SU-DHL-6 (cell line): ENCODE results near the gene YTHDC1.

ENCODE experiments used
- H2AFZ ChIP-seq: fragments of 200-600 bp; sonication (generic); 2 replicates; pipeline ENCODE4 v1.6.1; 2014; ENCODE audit warnings: low read depth, mild to moderate bottlenecking, moderate library complexity, mixed read lengths, antibody characterized with exemption, low read length; ENCODE audit not compliant: severe bottlenecking
- H3F3A ChIP-seq: fragments of 200-600 bp; shearing (Covaris generic); 2 replicates; pipeline ENCODE4 v1.6.0; 2016; ENCODE audit warnings: antibody characterized with exemption, mild to moderate bottlenecking; ENCODE audit not compliant: insufficient read depth
- H3K27ac ChIP-seq: fragments of 200-600 bp; sonication (generic); 2 replicates; pipeline ENCODE4 v1.5.1; 2016; ENCODE audit warnings: low read depth, mild to moderate bottlenecking, low read length, moderate library complexity, mixed read lengths
- H3K27me3 ChIP-seq: fragments of 200-600 bp; sonication (generic), shearing (Covaris generic); 2 replicates; pipeline ENCODE4 v1.6.0; 2014; ENCODE audit warnings: mild to moderate bottlenecking, low read length
- H3K36me3 ChIP-seq: fragments of 200-600 bp; sonication (generic); 2 replicates; pipeline ENCODE4 v1.6.1; 2014; ENCODE audit warnings: mild to moderate bottlenecking, low read length, mixed read lengths
- H3K4me2 ChIP-seq: fragments of 300-600, 200-600 bp; shearing (Covaris generic), sonication (generic); 2 replicates; pipeline ENCODE4 v1.6.0; 2014; ENCODE audit warnings: low read length, low read depth, mild to moderate bottlenecking; ENCODE audit not compliant: poor library complexity, severe bottlenecking
- H3K4me3 ChIP-seq: fragments of 200-600 bp; sonication (generic); 2 replicates; pipeline ENCODE4 v1.5.1; 2014; ENCODE audit warnings: antibody characterized with exemption, low read length, mild to moderate bottlenecking, mixed read lengths; ENCODE audit not compliant: insufficient read depth, poor library complexity, severe bottlenecking
- H3K79me2 ChIP-seq: fragments of 200-600 bp; sonication (generic); 2 replicates; pipeline ENCODE4 v1.6.1; 2014; ENCODE audit warnings: mild to moderate bottlenecking, low read length, moderate library complexity; ENCODE audit not compliant: insufficient read depth
- H3K9ac ChIP-seq: fragments of 200-600 bp; sonication (generic); 2 replicates; pipeline ENCODE4 v1.7.0; 2014; ENCODE audit warnings: mild to moderate bottlenecking, low read length
- H3K9me2 ChIP-seq: fragments of 200-600 bp; sonication (generic); replicated peaks from 2 replicates; pipeline ENCODE4 v1.6.1; 2014; ENCODE audit warnings: low read length; ENCODE audit not compliant: insufficient read depth
- H3K9me3 ChIP-seq: fragments of 200-600 bp; sonication (generic); 2 replicates; pipeline ENCODE4 v1.6.1; 2014; ENCODE audit warnings: low read length, mixed read lengths; ENCODE audit not compliant: insufficient read depth
- H4K20me1 ChIP-seq: fragments of 200-600 bp; sonication (generic); 2 replicates; pipeline ENCODE4 v1.6.1; 2014; ENCODE audit warnings: low read depth, mild to moderate bottlenecking, antibody characterized with exemption, low read length, moderate library complexity, mixed read lengths
- EZH2phosphoT487 ChIP-seq: fragments of 200-600 bp; sonication (generic), shearing (Covaris generic); conservative IDR thresholded peaks from 2 replicates; pipeline ENCODE4 v1.6.1; 2018; ENCODE audit warnings: mild to moderate bottlenecking, antibody characterized with exemption, low read length, moderate library complexity, mixed read lengths
- TF ChIP-seq, protein P1 (sequence below): fragments of 200-600 bp; sonication (generic); IDR thresholded peaks from one replicate; pipeline ENCODE4 v1.5.1; 2017; ENCODE audit warnings: antibody characterized with exemption, mild to moderate bottlenecking, low read length, moderate library complexity; ENCODE audit not compliant: insufficient read depth, poor library complexity, severe bottlenecking

Gene YTHDC1

DNA sequence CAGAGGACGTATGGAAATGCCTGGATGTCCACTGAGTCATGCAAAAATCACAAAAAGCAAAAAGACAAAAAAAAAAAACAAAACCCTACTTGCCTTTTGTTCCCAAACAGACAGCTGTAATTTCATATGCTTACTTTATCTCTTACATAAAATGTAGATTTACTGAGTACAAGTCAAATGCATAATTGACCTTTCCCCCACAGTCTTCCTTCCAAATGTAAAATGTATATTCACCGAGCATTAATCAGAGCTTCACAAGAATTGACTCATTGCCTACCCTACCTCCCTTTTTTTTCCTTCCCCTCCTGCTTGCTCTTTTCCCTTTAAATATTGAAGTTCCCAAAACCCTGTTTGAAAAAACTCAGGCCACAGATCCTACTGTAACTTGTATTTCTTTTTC lies 71.9 kb downstream of the YTHDC1 start:
- TF ChIP-seq, protein P1, sequence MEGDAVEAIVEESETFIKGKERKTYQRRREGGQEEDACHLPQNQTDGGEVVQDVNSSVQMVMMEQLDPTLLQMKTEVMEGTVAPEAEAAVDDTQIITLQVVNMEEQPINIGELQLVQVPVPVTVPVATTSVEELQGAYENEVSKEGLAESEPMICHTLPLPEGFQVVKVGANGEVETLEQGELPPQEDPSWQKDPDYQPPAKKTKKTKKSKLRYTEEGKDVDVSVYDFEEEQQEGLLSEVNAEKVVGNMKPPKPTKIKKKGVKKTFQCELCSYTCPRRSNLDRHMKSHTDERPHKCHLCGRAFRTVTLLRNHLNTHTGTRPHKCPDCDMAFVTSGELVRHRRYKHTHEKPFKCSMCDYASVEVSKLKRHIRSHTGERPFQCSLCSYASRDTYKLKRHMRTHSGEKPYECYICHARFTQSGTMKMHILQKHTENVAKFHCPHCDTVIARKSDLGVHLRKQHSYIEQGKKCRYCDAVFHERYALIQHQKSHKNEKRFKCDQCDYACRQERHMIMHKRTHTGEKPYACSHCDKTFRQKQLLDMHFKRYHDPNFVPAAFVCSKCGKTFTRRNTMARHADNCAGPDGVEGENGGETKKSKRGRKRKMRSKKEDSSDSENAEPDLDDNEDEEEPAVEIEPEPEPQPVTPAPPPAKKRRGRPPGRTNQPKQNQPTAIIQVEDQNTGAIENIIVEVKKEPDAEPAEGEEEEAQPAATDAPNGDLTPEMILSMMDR, result no peak
- no peak for TF ChIP-seq EZH2phosphoT487
- Histone ChIP-seq H3K9me3 (no peaks in the 10 kb centered on the region), H2AFZ (no peak overlapping the region), H3K79me2 (no peaks in the 10 kb centered on the region), H3K9ac (no peak overlapping the region), H3F3A (no peaks in the 10 kb centered on the region), H3K27ac (no peak overlapping the region), H3K4me3 (no peak overlapping the region), H3K9me2 (no peaks in the 10 kb centered on the region), H3K36me3 (no peaks in the 10 kb centered on the region), H3K4me2 (no peak overlapping the region), H3K27me3 (no peaks in the 10 kb centered on the region), H4K20me1 (no peaks in the 10 kb centered on the region)

- no peak overlapping the region for H3K4me2 ChIP-seq
- no peak overlapping the region for H3K27ac ChIP-seq
- H3K79me2 ChIP-seq, result no peaks in the 10 kb centered on the region
- no peak for TF ChIP-seq EZH2phosphoT487
- TF ChIP-seq, protein P1, result no peak
- H3K27me3 ChIP-seq, result no peaks in the 10 kb centered on the region
- no peak overlapping the region for H3K4me3 ChIP-seq
- no peaks in the 10 kb centered on the region for H3F3A ChIP-seq
- no peaks in the 10 kb centered on the region for H3K9me3 ChIP-seq
- H3K9me2 ChIP-seq, result no peaks in the 10 kb centered on the region
- H3K36me3 ChIP-seq, result no peaks in the 10 kb centered on the region
- no peak overlapping the region for H2AFZ ChIP-seq
- no peak overlapping the region for H3K9ac ChIP-seq
- H4K20me1 ChIP-seq, result no peaks in the 10 kb centered on the region
These were observed 72.3 kb downstream of the YTHDC1 start for GRCh38 chr4:68277627-68278026.

GRCh38 chr4:68272860-68273259 lies 77.0 kb downstream of the YTHDC1 start:
- no peaks in the 10 kb centered on the region for H3F3A ChIP-seq
- TF ChIP-seq EZH2phosphoT487, result no peak
- TF ChIP-seq, protein P1, result no peak
- H3K9ac ChIP-seq, result no peak overlapping the region
- no peak overlapping the region for H2AFZ ChIP-seq
- H3K36me3 ChIP-seq, result no peaks in the 10 kb centered on the region
- H3K4me3 ChIP-seq, result no peak overlapping the region
- H4K20me1 ChIP-seq, result no peaks in the 10 kb centered on the region
- no peak overlapping the region for H3K4me2 ChIP-seq
- no peak overlapping the region for H3K27ac ChIP-seq
- no peaks in the 10 kb centered on the region for H3K9me2 ChIP-seq
- no peaks in the 10 kb centered on the region for H3K79me2 ChIP-seq
- no peaks in the 10 kb centered on the region for H3K9me3 ChIP-seq
- H3K27me3 ChIP-seq, result no peaks in the 10 kb centered on the region
